ENCODE results near the gene CACNA1A.

Gene CACNA1A

DNA sequence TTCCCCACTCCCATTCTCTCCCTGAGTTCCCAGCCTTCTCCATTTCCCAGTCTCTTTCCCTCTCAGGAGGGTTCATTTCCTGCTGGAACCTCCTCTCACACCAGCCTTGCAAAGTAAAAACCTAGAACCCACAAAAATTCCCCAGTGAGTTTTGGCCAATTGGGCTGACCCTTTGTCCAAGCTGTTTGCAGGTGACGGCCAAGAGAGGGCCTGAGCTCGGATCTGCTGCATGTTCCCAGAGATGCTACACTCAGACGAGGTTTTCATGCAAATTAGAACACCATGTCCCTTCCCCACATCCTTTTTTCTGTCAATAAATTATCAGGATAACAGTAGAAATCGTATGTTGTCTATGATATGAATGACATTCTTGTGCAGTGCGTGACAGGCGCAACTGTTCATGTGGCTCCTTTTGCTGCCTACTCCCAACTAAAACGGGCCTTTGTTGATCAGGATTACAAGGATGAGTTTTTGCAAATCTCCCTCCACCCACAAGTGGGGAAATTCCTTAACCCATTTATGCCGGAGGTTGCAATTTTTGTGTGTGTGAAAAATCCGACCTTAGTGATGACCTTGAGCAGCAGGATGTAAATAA lies 149.5 kb downstream of the CACNA1A start:
- no peak for DNase-seq

DNA sequence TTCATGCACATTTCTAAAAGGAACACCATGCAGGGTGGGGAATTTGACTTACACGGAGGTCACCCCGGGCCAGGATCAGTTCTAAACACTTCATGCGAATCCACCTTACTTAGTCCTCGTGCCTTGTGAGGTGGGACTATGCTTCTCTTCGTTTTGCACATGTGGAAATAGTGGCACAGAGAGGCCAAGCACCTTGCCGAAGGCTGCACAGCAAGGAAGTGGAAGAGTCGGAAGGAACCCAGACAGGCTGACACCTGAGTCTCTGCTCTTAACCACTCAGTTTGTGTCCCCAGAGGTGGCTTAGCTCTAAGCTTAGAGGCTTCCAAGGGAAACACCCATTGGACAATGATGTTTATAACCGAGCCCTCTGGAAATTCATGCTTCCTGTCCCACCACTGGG lies 150.1 kb downstream of the CACNA1A start:
- no peak for DNase-seq

DNA sequence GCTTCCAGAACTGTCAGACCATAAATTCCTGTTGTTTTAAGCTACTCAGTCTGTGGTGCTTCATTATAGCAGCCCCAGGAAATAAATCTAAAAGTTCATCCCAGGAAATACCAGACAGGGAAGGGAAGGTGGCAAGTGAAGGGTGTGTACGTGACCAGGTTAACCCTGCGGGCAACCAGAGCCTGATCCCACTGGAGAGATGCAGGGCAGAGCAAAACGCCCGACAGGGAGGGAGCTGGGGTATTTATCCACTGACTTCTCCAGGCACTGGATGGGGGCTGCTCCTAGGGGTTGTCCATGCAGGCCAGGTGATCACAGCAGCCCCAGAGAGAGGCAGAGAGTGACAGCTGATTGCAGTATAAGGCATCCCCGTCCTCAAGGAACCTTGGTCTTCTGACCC lies 150.9 kb downstream of the CACNA1A start:
- DNase-seq, result no peak

DNA sequence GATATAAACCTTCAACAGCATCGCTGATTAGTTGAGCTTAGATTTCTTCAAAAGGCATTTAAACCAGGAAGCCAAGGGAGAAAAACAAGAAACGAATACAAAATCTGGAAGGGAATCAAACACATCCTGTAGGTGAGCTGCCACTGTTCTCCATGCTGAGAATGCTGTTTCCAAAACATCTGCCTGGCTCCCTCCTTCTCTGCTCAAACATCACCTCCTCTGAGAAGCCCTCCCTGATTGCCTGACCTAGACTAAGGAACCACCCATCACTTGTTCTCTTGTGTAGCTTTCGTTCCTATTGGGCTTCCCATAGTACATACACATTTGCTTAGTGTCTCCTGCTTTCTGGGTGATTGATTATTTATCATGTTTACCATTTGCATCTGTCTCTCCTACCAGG lies 152.7 kb downstream of the CACNA1A start:
- DNase-seq, result no peak

DNA sequence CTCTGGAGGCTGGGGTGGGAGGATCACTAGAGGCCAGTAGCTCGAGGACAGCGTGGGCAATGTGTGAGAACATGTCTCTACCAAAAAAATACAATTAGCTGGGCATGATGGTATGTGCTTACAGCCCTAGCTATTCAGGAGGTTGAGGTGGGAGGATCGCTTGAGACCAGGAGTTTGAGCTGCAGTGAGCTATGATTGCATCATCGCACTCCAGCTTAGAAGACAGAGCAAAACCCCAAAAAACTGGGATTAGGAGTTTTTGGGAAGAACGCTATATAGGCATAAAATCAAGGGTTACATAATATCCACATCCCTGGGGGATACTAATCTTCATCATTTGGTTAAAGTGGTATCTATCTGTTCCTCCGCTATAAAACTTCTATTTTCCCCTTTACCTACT lies 155.5 kb downstream of the CACNA1A start:
- no peak for DNase-seq

DNA sequence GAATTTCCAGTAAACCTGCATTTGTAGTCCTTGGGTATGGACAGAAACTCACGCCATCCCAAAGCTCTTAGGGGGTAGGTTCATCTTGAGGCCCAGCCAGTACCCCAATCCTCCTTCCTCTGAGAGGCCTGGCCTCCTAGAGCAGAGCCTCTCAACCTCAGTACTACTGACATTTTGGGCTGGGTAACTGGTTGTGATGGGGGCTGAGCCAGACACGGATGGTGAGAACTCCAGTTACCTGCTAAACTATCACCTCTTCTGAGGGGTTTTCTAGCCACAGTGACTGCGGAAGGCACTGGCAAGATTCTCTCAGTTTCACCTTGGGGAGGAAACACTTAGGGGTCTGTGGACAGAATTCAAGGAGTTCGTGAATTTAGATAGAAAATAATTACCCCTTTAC lies 156.2 kb downstream of the CACNA1A start:
- no peak for DNase-seq

DNA sequence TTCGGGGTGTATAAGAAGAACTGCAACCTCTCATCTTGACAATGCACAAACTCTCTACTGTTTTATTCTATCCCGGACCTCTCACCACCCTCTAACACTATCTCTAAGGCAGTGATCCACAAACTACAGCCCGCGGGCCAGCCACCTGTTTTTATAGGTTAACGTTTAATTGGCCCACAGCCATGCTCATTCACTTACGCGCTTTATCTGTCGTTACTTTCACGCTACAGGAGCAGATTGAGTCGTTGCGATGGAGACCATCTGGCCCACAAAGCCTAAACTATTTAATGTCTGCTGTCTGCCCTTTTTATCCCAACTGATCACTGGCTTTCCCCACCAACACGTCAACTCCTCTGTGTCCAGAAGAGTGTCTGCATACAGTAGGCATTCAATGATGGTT lies 158.9 kb downstream of the CACNA1A start:
- DNase-seq, result no peak

DNA sequence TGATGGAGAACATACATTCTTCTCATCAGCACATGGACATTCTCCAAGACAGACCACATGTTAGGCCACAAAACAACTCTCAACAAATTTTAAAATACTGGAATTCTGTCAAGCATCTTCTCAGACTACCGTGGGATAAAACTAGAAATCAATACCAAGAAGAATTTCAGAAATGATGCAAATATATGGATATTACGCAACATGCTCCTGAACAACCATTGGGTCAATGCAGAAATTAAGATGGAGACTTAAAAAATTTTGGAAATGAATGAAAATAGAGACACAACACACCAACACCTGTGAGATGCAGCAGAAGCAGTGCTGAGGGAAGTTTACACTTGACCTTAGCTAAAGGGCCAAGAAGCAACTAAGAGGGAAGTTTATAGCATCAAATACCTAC lies 162.8 kb downstream of the CACNA1A start:
- DNase-seq, result no peak

DNA sequence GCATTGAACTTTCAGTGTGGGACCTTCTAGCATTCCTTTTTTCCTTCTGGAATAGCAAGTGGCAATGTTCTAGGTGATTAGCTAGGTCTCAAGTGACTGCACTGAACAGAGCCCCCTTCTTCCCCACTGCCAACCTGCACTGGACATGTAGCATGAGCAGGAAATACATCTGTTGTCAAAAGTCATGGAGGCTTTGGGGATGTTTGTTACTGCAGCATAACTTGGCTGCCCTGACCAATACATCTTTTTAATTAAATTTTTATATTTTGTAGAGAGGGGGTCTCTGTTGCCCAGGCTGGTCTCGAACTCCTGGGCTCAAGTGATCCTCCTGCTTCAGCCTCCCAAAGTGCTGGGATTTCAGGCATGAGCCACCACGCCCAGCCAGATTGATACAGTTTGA lies 163.6 kb downstream of the CACNA1A start:
- no peak for DNase-seq

DNA sequence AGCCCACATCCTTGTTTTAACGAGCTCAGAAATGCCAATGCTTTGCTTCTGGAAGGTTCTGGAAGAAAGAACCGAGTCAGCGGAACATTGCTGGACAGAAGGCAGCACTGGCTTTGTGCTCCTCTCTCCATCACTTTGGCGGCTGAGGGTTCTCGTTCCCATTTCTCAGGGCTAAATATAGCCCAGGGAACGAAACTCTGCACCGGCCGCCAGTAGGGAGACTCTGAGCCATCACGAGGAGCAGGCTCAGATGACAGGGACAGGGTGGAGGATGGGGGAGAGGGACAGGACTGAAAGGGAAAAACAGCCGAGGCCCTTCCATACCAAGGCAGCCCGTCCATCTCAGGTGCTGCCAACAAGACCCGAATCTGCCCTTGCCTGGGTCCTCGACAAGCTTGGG lies 166.4 kb downstream of the CACNA1A start:
- DNase-seq, result no peak

DNA sequence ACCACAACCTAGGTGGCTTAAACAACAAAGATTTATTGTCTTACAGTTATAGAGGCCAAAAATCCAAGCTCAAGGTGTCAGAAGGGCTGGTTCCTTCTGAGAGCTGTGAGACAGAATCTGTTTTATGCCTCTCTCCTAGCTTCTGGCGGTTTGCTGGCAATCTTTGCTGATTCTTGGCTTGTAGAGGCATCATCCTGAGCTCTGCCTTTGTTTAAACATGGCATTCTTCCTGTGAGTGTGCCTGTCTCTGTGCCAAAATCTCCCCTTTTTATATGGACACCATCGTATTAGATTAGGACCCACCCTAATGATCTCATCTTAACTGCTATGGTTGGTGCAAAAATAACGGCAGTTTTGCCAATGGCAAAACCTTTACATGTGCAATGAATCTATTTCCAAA lies 169.1 kb downstream of the CACNA1A start:
- DNase-seq, result no peak

DNA sequence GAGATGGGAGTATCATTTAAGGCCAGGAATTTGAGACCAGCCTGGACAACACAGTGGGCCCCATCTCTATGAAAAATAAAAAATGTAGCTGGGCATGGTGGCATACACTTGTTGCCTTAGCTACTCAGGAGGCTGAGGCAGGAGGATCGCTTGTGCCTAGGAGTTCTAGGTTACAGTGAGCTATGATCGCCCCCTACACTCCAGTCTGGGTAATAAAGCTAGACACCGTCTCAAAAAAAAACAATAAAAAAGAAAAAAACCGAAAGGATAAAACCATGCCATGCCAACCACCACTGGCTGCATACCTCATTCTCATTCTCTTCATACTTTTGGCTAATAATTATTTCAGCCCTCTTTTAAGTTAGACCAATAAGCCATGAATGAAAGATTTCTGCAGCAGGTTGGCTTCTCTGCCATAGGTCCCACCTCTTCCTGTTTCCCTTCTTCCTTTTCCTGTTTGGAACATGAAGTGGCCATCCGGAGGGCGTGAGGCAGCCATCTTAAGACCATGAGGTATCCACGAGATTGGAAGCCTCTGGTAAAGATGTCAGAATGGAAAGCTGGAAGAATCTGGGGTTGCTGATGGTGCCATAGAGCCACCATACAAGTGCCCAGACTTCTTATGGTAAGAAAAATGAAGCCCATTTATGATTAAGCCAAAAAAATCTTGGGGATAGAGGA lies 171.3 kb downstream of the CACNA1A start:
- DNase-seq, result no peak

DNA sequence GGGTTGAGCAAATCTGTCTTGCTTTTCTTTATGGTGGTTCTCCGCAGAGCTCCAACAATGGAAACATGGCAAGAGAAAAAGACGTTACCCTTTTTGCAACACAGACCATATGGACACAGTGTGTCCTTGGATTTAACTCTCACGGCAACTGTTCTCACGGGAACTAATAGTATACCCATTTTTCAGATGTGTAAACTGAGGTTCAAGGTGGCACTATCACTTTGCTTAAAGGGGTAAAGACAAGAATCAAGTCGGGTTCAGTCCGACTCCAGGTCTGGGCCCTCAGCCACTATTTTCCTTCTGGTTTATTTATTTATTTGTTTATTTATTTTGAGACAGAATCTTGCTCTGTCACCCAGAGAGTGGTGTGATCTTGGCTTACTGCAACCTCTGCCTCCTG lies 176.0 kb downstream of the CACNA1A start:
- DNase-seq, result no peak

DNA sequence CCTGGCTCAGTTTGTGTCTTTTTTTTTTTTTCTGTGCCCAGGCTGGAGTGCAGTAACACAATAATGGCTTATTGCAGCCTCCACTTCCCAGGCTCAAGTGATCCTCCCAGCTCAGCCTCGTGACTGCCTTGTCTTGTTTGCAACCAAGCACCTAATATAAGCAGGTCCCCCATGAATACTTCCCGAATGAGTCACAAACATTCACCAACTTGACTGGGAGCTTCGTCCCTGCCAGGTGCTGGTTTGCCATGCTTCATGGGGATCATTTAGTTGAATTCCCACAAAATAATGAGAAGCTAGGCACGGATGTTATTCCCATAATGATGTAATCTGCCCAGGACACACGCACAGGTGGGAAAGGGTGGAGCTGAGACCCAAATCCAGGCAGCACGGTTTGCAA lies 176.5 kb downstream of the CACNA1A start:
- DNase-seq, result no peak

DNA sequence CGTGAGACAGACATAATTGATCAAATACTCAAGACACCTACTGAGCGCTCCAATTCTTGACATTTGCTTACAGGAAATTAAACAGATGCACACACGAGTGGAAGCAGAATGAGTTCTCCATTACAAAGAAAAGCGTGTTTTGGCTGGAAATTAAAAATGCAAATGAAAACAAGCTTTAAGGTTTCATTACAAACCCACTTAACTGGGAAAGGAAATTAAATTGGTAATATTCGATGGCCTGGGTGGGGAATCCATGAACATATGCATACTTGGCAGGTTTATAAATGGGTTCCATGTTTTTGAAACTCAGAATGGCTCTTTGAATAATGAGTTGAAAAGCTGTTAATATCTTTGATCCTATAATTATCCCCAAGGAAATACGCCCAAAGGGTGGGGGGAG lies 178.0 kb downstream of the CACNA1A start:
- no peak for DNase-seq

DNA sequence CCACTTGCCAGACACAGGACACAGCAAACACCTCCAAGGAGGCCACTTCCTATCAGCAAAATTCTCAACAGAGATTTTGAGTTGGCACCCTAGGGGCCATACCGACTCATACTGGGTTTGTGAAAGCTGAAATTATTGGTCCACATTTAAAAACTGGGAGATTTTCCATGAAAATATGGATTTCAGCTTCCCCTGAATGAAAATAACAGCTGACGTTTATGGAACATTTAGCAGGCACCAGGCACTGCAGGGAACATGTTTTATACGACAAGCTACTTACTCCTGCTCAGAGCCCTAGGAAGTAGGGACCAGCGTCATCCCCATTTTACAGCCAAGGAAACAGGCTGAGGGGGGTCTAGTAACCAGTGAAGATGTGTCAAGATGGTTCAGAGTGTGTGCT lies 186.8 kb downstream of the CACNA1A start:
- no peak for DNase-seq

DNA sequence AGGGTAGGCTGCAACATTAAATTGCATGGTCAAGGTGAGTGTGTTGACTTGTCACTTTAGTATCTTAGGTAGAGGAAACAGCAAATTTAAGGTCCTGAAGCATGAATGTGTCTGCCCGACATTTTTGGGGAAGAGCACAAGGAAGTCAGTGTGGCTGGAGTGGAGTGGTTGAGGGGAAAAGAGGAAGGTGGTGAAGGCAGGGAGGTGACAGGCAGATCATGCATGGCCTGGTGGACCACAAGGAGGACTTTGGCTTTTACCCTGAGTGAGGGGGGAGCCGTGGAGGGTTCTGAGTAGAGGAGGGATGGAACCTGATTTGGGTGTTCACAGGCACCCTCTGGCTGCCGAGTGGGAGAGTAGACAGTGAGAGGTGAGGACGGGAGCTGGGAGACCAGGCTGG lies 188.1 kb downstream of the CACNA1A start:
- no peak for DNase-seq

DNA sequence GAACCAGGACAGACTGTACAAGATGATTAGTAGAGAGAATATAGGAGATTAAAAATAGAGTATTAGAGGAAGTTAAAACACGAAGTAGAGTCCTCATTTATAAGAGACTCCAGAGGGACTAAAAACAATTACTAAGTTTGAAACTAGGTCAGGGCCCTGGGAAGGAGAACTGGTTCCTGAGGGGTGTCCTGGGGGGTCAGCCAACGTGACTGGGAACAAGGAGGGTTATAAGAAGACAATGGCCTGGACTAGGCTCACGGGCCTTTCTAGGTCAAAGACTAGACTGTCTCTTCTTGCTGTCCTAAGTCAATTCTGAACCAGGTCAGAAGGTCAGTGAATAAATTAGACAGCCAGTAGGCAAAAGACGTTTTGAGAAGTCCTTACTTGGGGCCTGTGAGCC lies 190.8 kb downstream of the CACNA1A start:
- DNase-seq, result no peak

DNA sequence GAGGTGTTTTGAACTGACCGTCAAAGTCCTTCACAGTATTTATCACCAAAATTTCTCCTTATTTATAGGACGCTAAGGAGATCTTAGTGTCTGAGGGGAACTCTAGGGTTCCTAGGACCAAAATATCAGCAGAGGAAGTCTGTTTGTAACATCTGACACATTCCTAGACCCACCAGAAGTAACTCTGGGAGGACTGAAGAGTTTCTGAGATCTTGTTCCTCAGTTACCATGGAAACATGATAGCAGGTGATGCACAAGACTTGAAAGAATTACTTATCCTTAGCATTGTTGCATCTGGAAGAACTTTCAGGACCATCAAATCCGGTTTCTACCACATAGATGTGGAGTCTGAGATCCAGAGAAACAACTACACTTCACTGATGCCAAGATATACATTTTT lies 191.5 kb downstream of the CACNA1A start:
- no peak for DNase-seq

DNA sequence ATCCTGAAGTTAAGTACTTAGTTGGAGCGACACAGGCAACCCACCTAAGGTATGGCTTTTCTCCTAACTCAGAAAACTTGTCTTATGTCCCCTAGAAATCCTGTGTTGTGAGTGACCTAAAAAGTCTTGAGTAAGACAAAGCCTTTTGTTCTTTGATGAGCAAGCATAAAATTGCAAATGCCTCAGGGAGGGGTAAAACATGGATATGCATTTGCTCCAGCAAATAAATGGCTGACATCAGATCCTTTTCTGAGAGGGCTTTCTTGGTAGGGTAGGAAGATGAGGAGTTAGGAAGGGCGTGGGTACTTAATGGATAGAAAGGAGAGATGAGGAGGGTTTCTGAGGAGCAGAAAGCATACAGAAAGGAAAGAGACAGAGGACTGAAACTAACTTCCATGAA lies 192.4 kb downstream of the CACNA1A start:
- no peak for DNase-seq

DNA sequence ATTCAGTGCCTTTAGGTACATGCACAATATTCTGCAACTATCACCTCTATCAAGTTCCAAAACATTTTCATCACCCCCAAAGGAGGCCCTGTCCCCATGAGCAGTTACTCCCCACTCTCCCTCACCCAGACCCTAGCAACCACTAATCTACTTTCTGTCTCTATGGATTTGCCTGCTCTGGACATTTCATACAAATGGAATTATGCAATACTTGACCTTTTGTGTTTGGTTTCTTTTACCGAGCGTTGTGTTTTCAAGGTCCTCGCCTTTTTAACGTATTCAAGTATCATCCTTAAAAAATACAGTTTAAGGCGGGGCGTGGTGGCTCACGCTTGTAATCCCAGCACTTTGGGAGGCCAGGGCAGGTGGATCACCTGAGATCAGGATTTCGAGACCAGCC lies 196.4 kb downstream of the CACNA1A start:
- no peak for DNase-seq

DNA sequence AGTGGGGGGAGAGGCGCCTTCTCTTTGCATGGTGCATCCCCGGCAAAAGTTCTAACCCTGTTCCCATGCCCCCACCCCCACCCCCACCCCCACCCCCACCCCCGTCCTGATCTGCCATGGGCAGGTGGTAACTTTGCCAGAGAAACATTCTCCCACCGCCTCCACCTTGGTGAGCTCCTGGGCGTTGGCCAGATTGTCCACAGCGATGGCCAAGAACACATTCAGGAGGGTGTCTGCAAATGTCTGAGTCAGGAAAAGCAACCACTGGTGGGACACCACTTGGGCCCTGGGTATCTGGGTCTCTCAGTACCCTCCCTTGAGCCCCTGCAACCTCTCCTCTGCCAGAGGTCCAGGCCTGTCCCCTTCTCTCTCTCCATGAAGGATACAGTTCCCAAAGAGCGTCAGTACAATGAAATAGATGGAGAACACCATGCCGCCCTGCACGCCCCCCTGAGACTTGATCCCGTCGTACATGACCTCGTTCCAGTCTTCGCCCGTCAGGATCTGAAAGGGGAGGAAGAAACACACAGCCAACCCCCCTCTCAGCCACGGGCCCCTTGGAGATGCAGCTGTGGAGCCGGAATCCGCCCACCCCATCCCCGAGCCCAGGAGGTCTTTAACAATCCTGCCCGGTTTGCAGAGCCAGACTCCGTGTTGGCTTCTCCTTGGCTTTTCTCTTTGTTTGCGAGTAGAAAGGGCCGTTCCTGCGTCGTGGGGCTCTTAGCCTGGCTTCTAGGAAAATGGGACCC lies 202.7 kb downstream of the CACNA1A start:
- no peak for DNase-seq

DNA sequence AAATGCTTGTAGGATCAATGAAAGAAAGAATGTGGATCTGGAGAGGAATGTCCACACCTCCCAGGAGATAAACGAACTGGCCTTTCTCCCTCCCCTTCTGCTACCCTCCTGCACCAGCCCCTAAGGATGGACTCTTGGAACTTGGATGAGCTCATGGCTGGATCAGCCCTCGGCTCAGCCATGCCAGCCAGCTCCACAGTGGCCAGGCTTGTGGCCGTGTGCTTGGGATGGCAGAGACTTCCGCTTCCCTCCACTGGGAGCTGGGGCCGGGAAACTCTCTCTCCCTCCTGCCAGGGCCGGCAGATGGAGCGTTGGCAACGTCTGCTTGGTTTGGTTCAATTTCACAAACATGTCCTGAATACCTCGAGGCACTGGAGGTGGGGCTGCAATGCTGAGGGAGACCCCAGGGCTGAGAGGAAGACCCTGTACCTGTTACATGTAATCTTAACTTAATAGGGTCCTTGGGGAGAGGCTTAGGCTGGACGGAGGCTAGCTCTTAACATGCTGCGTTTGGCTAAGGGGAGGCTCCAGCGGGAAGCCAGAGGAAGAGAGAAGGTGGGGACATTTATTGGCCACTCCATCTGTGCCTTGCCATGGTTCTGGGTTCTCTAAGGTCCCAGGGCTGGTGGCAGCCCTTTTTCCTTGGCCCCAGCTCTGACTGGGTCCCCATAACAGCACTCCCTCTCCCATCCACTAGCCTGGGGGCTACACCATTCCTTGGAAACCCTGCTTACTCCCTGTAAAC lies 203.6 kb downstream of the CACNA1A start:
- DNase-seq, result no peak

Data from kidney glomerular epithelial cell (primary cell).